Uterus (tissue), 2 donors: Measurements from ENCODE around the gene APOBEC4.

ENCODE experiments used
- CTCF ChIP-seq, 4 experiments: fragments of 200-600 bp in 2 of 4; fragments of 450-650 bp in 2 of 4; sonication (generic) in 2 of 4; IDR thresholded peaks; one replicate each; pipeline ENCODE4 v1.5.1; 2016 to 2019; ENCODE audit warnings: antibody characterized with exemption in 4 of 4, mild to moderate bottlenecking in 2 of 4, moderate library complexity in 1 of 4
- POLR2A ChIP-seq, 2 donors: fragments of 450-650 bp; IDR thresholded peaks; one replicate each; pipeline ENCODE4 v1.6.1; 2016; ENCODE audit warnings: antibody characterized with exemption in 2 of 2, mild to moderate bottlenecking in 1 of 2, moderate library complexity in 1 of 2

- TF ChIP-seq CTCF (IDR thresholded peaks at IDR 0.05) (peak; percentile 22 to 68 (median 44)), POLR2A (IDR thresholded peaks at IDR 0.05) (peak; percentile 50 to 66)
Measured at GRCh38 chr1:183633676-183634343, 19.3 kb downstream of the APOBEC4 start.
